Measurements from ENCODE around the gene MGLL. TPM values are rescaled to one million over a fixed set of nuclear protein-coding genes. Genes with fewer than 3 reads are reported as not detected.

MGLL gene
- total RNA-seq, 1 donor from 2014 or later, result 12.5 TPM

DNA sequence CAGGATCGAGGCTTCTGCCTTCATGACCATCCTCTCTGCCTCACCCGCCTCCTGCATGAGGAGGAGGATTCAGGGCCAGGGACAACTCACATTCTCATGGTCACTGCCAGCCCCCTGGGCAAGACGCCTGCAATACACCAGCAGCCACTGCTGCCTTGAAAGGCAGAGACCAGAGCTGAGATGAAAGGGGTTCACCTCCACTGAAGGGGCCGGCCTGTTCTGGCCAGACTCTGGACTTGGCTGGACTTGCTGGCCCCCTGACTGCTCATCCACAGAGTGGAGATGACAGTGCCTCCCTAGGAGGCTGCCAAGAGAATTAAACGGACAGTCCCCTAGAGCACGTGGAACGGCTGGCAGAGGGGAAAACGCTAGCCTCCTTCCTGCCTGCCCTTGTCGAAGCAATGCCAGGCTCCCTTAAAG is 35.2 kb downstream of the MGLL start:
- no peaks in the 10 kb centered on the region for H3K9me3 ChIP-seq (ENCODE audit: control insufficient read depth in 3 of 3, low read length in 3 of 3)
- peaks cover 80 to 88% (median 87%) of the 10 kb centered on the region in 3 donors for H3K4me1 ChIP-seq (ENCODE audit: control insufficient read depth in 3 of 3, insufficient read depth in 3 of 3, low read length in 3 of 3)
- H3K27ac ChIP-seq (ENCODE audit: low read depth, low read length), result peak overlapping the region; percentile 77
- H3K36me3 ChIP-seq (ENCODE audit: control insufficient read depth in 3 of 3, insufficient read depth in 3 of 3, low read length in 3 of 3), result peaks cover 0 to 3% (median 2%) of the 10 kb centered on the region in 3 donors
- no peaks in the 10 kb centered on the region for H3K27me3 ChIP-seq (ENCODE audit: control insufficient read depth in 3 of 3, insufficient read depth in 3 of 3, low read length in 3 of 3)
- peak overlapping the region; percentile 45 to 66 (median 54) for H3K4me3 ChIP-seq (ENCODE audit: low read length in 3 of 3)
- H3K9ac ChIP-seq (ENCODE audit: low read depth in 1 of 3, low read length in 3 of 3), result peak overlapping the region; percentile 61 to 81 (median 63)

- Histone ChIP-seq H3K9me3 (ENCODE audit: control insufficient read depth in 3 of 3, low read length in 3 of 3) (no peaks in the 10 kb centered on the region), H3K4me1 (ENCODE audit: control insufficient read depth in 3 of 3, insufficient read depth in 3 of 3, low read length in 3 of 3) (peaks cover 78 to 88% (median 84%) of the 10 kb centered on the region in 3 donors), H3K27me3 (ENCODE audit: control insufficient read depth in 3 of 3, insufficient read depth in 3 of 3, low read length in 3 of 3) (no peaks in the 10 kb centered on the region), H3K27ac (ENCODE audit: low read depth, low read length) (peak overlapping the region; percentile 77), H3K36me3 (ENCODE audit: control insufficient read depth in 3 of 3, insufficient read depth in 3 of 3, low read length in 3 of 3) (peaks cover 0 to 3% (median 2%) of the 10 kb centered on the region in 3 donors), H3K9ac (ENCODE audit: low read depth in 1 of 3, low read length in 3 of 3) (peak overlapping the region; percentile 61 to 81 (median 63)), H3K4me3 (ENCODE audit: low read length in 3 of 3) (peak overlapping the region; percentile 28 to 66 (median 54))
These were observed 35.8 kb downstream of the MGLL start for GRCh38 chr3:127786353-127787070.

DNA sequence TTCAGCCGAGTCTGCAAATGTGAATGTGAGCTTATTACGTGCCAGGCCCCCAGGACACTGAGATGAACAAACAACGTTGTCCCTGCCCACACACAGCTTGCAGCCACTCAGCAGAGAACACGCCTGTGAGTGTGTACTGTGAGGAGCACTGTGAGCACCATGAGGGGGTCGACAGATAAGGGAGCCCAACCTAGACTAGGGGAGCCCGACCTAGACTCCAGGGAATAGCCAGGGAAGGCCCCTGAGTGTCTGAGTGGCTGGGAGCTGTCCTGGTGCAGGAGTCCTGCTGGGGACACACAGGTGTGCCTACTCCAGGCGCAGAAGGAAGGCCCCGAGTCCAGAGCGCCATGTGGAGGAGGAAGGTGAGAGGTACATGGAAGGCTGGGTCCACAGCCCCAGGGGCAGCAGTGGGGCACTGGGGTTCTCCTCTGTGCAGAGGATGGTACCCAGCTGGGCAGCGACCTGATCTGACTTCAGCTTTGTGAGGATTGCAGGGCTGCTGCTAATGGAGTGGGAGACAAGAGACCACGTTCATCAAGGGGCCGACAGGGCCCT is 36.5 kb downstream of the MGLL start:
- H3K4me3 ChIP-seq (ENCODE audit: low read length in 3 of 3), result peak overlapping the region; percentile 28 to 66 (median 39)
- peaks cover 80 to 90% (median 83%) of the 10 kb centered on the region in 3 donors for H3K4me1 ChIP-seq (ENCODE audit: control insufficient read depth in 3 of 3, insufficient read depth in 3 of 3, low read length in 3 of 3)
- H3K36me3 ChIP-seq (ENCODE audit: control insufficient read depth in 3 of 3, insufficient read depth in 3 of 3, low read length in 3 of 3), result peaks cover 0 to 3% (median 2%) of the 10 kb centered on the region in 3 donors
- peak overlapping the region; percentile 59 to 81 (median 61) for H3K9ac ChIP-seq (ENCODE audit: low read depth in 1 of 3, low read length in 3 of 3)
- peak overlapping the region; percentile 77 for H3K27ac ChIP-seq (ENCODE audit: low read depth, low read length)
- no peaks in the 10 kb centered on the region for H3K9me3 ChIP-seq (ENCODE audit: control insufficient read depth in 3 of 3, low read length in 3 of 3)
- H3K27me3 ChIP-seq (ENCODE audit: control insufficient read depth in 3 of 3, insufficient read depth in 3 of 3, low read length in 3 of 3), result no peaks in the 10 kb centered on the region

GRCh38 chr3:127784865-127785710 is 37.2 kb downstream of the MGLL start:
- Histone ChIP-seq H3K9ac (ENCODE audit: low read depth in 1 of 3, low read length in 3 of 3) (peak overlapping the region in 2 of 3 donors; percentile 62 to 81), H3K36me3 (ENCODE audit: control insufficient read depth in 3 of 3, insufficient read depth in 3 of 3, low read length in 3 of 3) (peaks cover 0 to 3% (median 2%) of the 10 kb centered on the region in 3 donors), H3K4me3 (ENCODE audit: low read length in 3 of 3) (peak overlapping the region in 2 of 3 donors; percentile 35 to 39), H3K27me3 (ENCODE audit: control insufficient read depth in 3 of 3, insufficient read depth in 3 of 3, low read length in 3 of 3) (no peaks in the 10 kb centered on the region), H3K4me1 (ENCODE audit: control insufficient read depth in 3 of 3, insufficient read depth in 3 of 3, low read length in 3 of 3) (peaks cover 80 to 90% (median 84%) of the 10 kb centered on the region in 3 donors), H3K9me3 (ENCODE audit: control insufficient read depth in 3 of 3, low read length in 3 of 3) (no peaks in the 10 kb centered on the region), H3K27ac (ENCODE audit: low read depth, low read length) (peak overlapping the region; percentile 77)

GRCh38 chr3:127784283-127784682 is 38.0 kb downstream of the MGLL start:
- peaks cover 86 to 93% (median 91%) of the 10 kb centered on the region in 3 donors for H3K4me1 ChIP-seq (ENCODE audit: control insufficient read depth in 3 of 3, insufficient read depth in 3 of 3, low read length in 3 of 3)

DNA sequence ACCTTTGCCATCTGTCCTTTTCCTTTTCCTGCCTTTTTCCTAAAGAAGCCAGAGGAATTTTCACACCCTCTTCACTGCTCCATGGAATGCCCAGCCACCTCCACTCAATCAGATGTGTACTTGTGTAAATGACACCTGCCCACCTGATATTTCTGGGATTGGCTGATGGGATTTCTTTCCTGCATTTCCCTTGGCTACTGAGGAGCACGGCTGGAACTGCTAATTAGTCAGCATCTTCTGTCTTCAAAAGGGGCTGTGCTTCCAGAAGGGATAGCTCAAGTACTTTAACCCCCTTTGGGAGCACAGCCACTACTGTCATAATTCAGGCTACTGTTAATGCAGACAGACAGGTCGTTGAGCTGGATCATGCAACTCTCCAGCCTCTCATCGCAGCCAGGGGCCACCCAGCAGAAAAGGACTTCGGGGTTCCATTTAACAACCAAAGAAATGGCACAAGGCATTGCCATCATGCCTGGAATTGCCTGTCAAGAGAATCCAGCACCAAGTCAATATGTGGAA is 38.6 kb downstream of the MGLL start:
- Histone ChIP-seq H3K4me1 (ENCODE audit: control insufficient read depth in 3 of 3, insufficient read depth in 3 of 3, low read length in 3 of 3) (peaks cover 81 to 87% (median 86%) of the 10 kb centered on the region in 3 donors), H3K9ac (ENCODE audit: low read depth in 1 of 3, low read length in 3 of 3) (peak overlapping the region in 2 of 3 donors; percentile 7 to 19), H3K4me3 (ENCODE audit: low read length in 3 of 3) (no peak overlapping the region), H3K27ac (ENCODE audit: low read depth, low read length) (no peak overlapping the region), H3K36me3 (ENCODE audit: control insufficient read depth in 3 of 3, insufficient read depth in 3 of 3, low read length in 3 of 3) (peaks cover 0 to 3% (median 2%) of the 10 kb centered on the region in 3 donors), H3K9me3 (ENCODE audit: control insufficient read depth in 3 of 3, low read length in 3 of 3) (no peaks in the 10 kb centered on the region), H3K27me3 (ENCODE audit: control insufficient read depth in 3 of 3, insufficient read depth in 3 of 3, low read length in 3 of 3) (no peaks in the 10 kb centered on the region)

More at GRCh38 chr3:127784283-127784682, 38.0 kb downstream of the MGLL start:
- Histone ChIP-seq H3K9ac (ENCODE audit: low read depth in 1 of 3, low read length in 3 of 3) (peak overlapping the region in 1 of 3 donors; percentile 40), H3K36me3 (ENCODE audit: control insufficient read depth in 3 of 3, insufficient read depth in 3 of 3, low read length in 3 of 3) (peaks cover 0 to 3% (median 2%) of the 10 kb centered on the region in 3 donors), H3K27ac (ENCODE audit: low read depth, low read length) (peak overlapping the region; percentile 77), H3K4me3 (ENCODE audit: low read length in 3 of 3) (peak overlapping the region in 1 of 3 donors; percentile 29), H3K27me3 (ENCODE audit: control insufficient read depth in 3 of 3, insufficient read depth in 3 of 3, low read length in 3 of 3) (no peaks in the 10 kb centered on the region), H3K9me3 (ENCODE audit: control insufficient read depth in 3 of 3, low read length in 3 of 3) (no peaks in the 10 kb centered on the region)

GRCh38 chr3:127783166-127783565 is 39.1 kb downstream of the MGLL start:
- no peaks in the 10 kb centered on the region for H3K27me3 ChIP-seq (ENCODE audit: control insufficient read depth in 3 of 3, insufficient read depth in 3 of 3, low read length in 3 of 3)
- H3K27ac ChIP-seq (ENCODE audit: low read depth, low read length), result no peak overlapping the region
- peaks cover 2 to 4% (median 3%) of the 10 kb centered on the region in 3 donors for H3K36me3 ChIP-seq (ENCODE audit: control insufficient read depth in 3 of 3, insufficient read depth in 3 of 3, low read length in 3 of 3)
- peaks cover 75 to 85% (median 83%) of the 10 kb centered on the region in 3 donors for H3K4me1 ChIP-seq (ENCODE audit: control insufficient read depth in 3 of 3, insufficient read depth in 3 of 3, low read length in 3 of 3)
- no peaks in the 10 kb centered on the region for H3K9me3 ChIP-seq (ENCODE audit: control insufficient read depth in 3 of 3, low read length in 3 of 3)
- H3K4me3 ChIP-seq (ENCODE audit: low read length in 3 of 3), result no peak overlapping the region
- H3K9ac ChIP-seq (ENCODE audit: low read depth in 1 of 3, low read length in 3 of 3), result peak overlapping the region in 1 of 3 donors; percentile 19

- Histone ChIP-seq H3K4me1 (ENCODE audit: control insufficient read depth in 3 of 3, insufficient read depth in 3 of 3, low read length in 3 of 3) (peaks cover 63 to 80% (median 77%) of the 10 kb centered on the region in 3 donors), H3K9me3 (ENCODE audit: control insufficient read depth in 3 of 3, low read length in 3 of 3) (peaks cover 0 to 3% (median 0%) of the 10 kb centered on the region in 3 donors), H3K9ac (ENCODE audit: low read depth in 1 of 3, low read length in 3 of 3) (no peak overlapping the region), H3K36me3 (ENCODE audit: control insufficient read depth in 3 of 3, insufficient read depth in 3 of 3, low read length in 3 of 3) (peaks cover 3 to 6% (median 4%) of the 10 kb centered on the region in 3 donors), H3K27me3 (ENCODE audit: control insufficient read depth in 3 of 3, insufficient read depth in 3 of 3, low read length in 3 of 3) (no peaks in the 10 kb centered on the region), H3K27ac (ENCODE audit: low read depth, low read length) (peak overlapping the region; percentile 86), H3K4me3 (ENCODE audit: low read length in 3 of 3) (no peak overlapping the region)
These were observed 40.8 kb downstream of the MGLL start for GRCh38 chr3:127781411-127782001.

Data from skeletal muscle tissue (tissue), 4 donors.